GM23338 (cell line): ENCODE measurements around the gene EFHD2. TPM values are rescaled to one million over a fixed set of nuclear protein-coding genes. Genes with fewer than 3 reads are reported as not detected.

ENCODE experiments used
- ATAC-seq: fragments of 200-7000 bp; cut with Tn5 transposase; 3 replicates; pipeline ENCODE4 v1.9.1; 2020
- DNase-seq: peaks from one replicate; pipeline ENCODE4 v3.0.0-alpha.2; 2015; ENCODE audit warnings: low spot score
- H2AFZ ChIP-seq: fragments of 200-600 bp; sonication (generic); 2 replicates; pipeline ENCODE4 v1.8.0; 2016; ENCODE audit warnings: antibody characterized with exemption, mild to moderate bottlenecking, moderate library complexity
- H3F3A ChIP-seq: fragments of 200-600 bp; sonication (generic); replicated peaks from 2 replicates; pipeline ENCODE4 v1.8.0; 2017; ENCODE audit warnings: antibody characterized with exemption, mixed run types, low read depth
- H3K27ac ChIP-seq: fragments of 200-600 bp; sonication (generic); 2 replicates; pipeline ENCODE4 v1.6.1; 2016; ENCODE audit warnings: low read depth
- H3K27me3 ChIP-seq: fragments of 200-600 bp; sonication (generic); 2 replicates; pipeline ENCODE4 v1.8.0; 2016; ENCODE audit warnings: mild to moderate bottlenecking, mixed run types, moderate library complexity; ENCODE audit not compliant: insufficient read depth
- H3K36me3 ChIP-seq: fragments of 200-600 bp; sonication (generic); 2 replicates; pipeline ENCODE4 v1.8.0; 2016; ENCODE audit warnings: mild to moderate bottlenecking; ENCODE audit not compliant: insufficient read depth
- H3K4me1 ChIP-seq: fragments of 200-600 bp; sonication (generic); 2 replicates; pipeline ENCODE4 v1.8.0; 2016; ENCODE audit warnings: mild to moderate bottlenecking, moderate library complexity; ENCODE audit not compliant: insufficient read depth
- H3K4me2 ChIP-seq: fragments of 200-600 bp; sonication (generic); 2 replicates; pipeline ENCODE4 v1.7.1; 2017; ENCODE audit warnings: mixed run types
- H3K4me3 ChIP-seq: fragments of 200-600 bp; sonication (generic); 2 replicates; pipeline ENCODE4 v1.6.1; 2016; ENCODE audit warnings: mixed run types
- H3K79me2 ChIP-seq: fragments of 200-600 bp; sonication (generic); replicated peaks from 2 replicates; pipeline ENCODE4 v1.8.0; 2017; ENCODE audit warnings: mild to moderate bottlenecking; ENCODE audit not compliant: insufficient read depth
- H3K9me2 ChIP-seq: fragments of 200-600 bp; sonication (generic); 2 replicates; pipeline ENCODE4 v1.8.0; 2017; ENCODE audit not compliant: insufficient read depth
- H4K20me1 ChIP-seq: fragments of 200-600 bp; sonication (generic); replicated peaks from 2 replicates; pipeline ENCODE4 v1.8.0; 2017; ENCODE audit warnings: mild to moderate bottlenecking; ENCODE audit not compliant: insufficient read depth
- H3K27ac Mint-ChIP-seq: 2 replicates; pipeline ENCODE4 v1.8.0; 2020; ENCODE audit warnings: inconsistent platforms, mild to moderate bottlenecking, moderate library complexity, mixed read lengths
- H3K27me3 Mint-ChIP-seq: 3 replicates; pipeline ENCODE4 v1.8.0; 2022; ENCODE audit warnings: low read depth, mild to moderate bottlenecking, moderate library complexity, mixed read lengths, inconsistent platforms; ENCODE audit not compliant: insufficient read depth, poor library complexity
- H3K36me3 Mint-ChIP-seq: 3 replicates; pipeline ENCODE4 v1.8.0; 2021; ENCODE audit warnings: low read depth, mild to moderate bottlenecking, inconsistent platforms, moderate library complexity, mixed read lengths
- H3K4me1 Mint-ChIP-seq: 3 replicates; pipeline ENCODE4 v1.8.0; 2020; ENCODE audit warnings: mild to moderate bottlenecking, inconsistent platforms, mixed read lengths
- H3K4me3 Mint-ChIP-seq: 3 replicates; pipeline ENCODE4 v1.8.0; 2021; ENCODE audit warnings: moderate library complexity, mild to moderate bottlenecking, inconsistent platforms, mixed read lengths
- H3K9me3 Mint-ChIP-seq: 3 replicates; pipeline ENCODE4 v1.8.0; 2020; ENCODE audit warnings: moderate library complexity, mild to moderate bottlenecking, inconsistent platforms, mixed read lengths
- CREB1 ChIP-seq: fragments of 250-450 bp; sonication (Bioruptor Pico); IDR thresholded peaks from 2 replicates; pipeline ENCODE4 v1.5.0; 2020; ENCODE audit warnings: low read depth, mild to moderate bottlenecking, moderate library complexity
- CTCF ChIP-seq, 2 experiments: fragments of 200-600 bp in 1 of 2; sonication (generic) in 1 of 2; conservative IDR thresholded peaks; 2 replicates each; pipeline versions ENCODE4 v1.5.1 to v1.6.1; 2016 to 2017; ENCODE audit warnings: antibody characterized with exemption in 2 of 2, low read depth in 2 of 2, mild to moderate bottlenecking in 2 of 2, moderate library complexity in 1 of 2
- EZH2 ChIP-seq: fragments of 200-600 bp; sonication (generic); IDR thresholded peaks from one replicate; pipeline ENCODE4 v1.8.0; 2017; ENCODE audit warnings: antibody characterized with exemption, mild to moderate bottlenecking, low read depth; ENCODE audit not compliant: unreplicated experiment
- EZH2phosphoT487 ChIP-seq: fragments of 200-600 bp; sonication (generic); IDR thresholded peaks from one replicate; pipeline ENCODE4 v1.8.1; 2018; ENCODE audit warnings: antibody characterized with exemption; ENCODE audit not compliant: unreplicated experiment
- JUNB ChIP-seq: IDR thresholded peaks from one replicate; pipeline ENCODE4 v1.6.1; 2016; ENCODE audit warnings: antibody characterized with exemption; ENCODE audit not compliant: unreplicated experiment
- NANOG ChIP-seq: IDR thresholded peaks from 2 replicates; pipeline ENCODE4 v1.6.1; 2016; ENCODE audit warnings: antibody characterized with exemption, borderline replicate concordance
- POLR2AphosphoS5 ChIP-seq: IDR thresholded peaks from 2 replicates; pipeline ENCODE4 v1.6.1; 2016; ENCODE audit warnings: antibody characterized with exemption, low read depth
- STAT1 ChIP-seq: IDR thresholded peaks from one replicate; pipeline ENCODE4 v1.6.1; 2016; ENCODE audit warnings: antibody characterized with exemption; ENCODE audit not compliant: unreplicated experiment
- ZNF114 ChIP-seq: fragments of 250-450 bp; sonication (Bioruptor Pico); IDR thresholded peaks from 2 replicates; pipeline ENCODE4 v1.5.0; 2020; ENCODE audit warnings: mild to moderate bottlenecking, moderate library complexity
- ZNF331 ChIP-seq: fragments of 250-450 bp; sonication (Bioruptor Pico); IDR thresholded peaks from 2 replicates; pipeline ENCODE4 v1.5.0; 2020; ENCODE audit warnings: low read depth, mild to moderate bottlenecking, moderate library complexity
- polyA plus RNA-seq: library from polyadenylated mRNA; unstranded; fragments of >200 nt; fragmentation: Nextera tagmentation; extraction: Ambion mirVana; gene quantifications from 2 replicates; pipeline ENCODE4 v1.2.1, GENCODE V29; 2016
- total RNA-seq: library from RNA; depleted of rRNA; stranded (reverse); fragments of >200 nt; shearing (Covaris generic); gene quantifications from 2 replicates; pipeline ENCODE4 v1.2.3, GENCODE V29; 2014
- TF ChIP-seq, protein P1 (sequence below): IDR thresholded peaks from 2 replicates; pipeline ENCODE4 v1.6.1; 2016; ENCODE audit warnings: antibody characterized with exemption
- TF ChIP-seq, protein P2 (sequence below): IDR thresholded peaks from one replicate; pipeline ENCODE4 v1.6.1; 2018; ENCODE audit warnings: antibody characterized with exemption; ENCODE audit not compliant: unreplicated experiment
- TF ChIP-seq, protein P3 (sequence below): fragments of 250-450 bp; sonication (Bioruptor Pico); IDR thresholded peaks from 2 replicates; pipeline ENCODE4 v1.5.0; 2020; ENCODE audit warnings: mild to moderate bottlenecking, moderate library complexity

Gene EFHD2
- total and polyA plus RNA-seq, 2 experiments from 2014 or later, result 22.8 to 23.7 TPM

GRCh38 chr1:15397236-15397635 is 12.5 kb upstream of the EFHD2 start:
- no peaks in the 10 kb centered on the region for H3K36me3 ChIP-seq
- Mint-ChIP-seq H3K4me3 (no peak overlapping the region), H3K27ac (no peak overlapping the region), H3K9me3 (peaks cover 24% of the 10 kb centered on the region), H3K36me3 (peaks cover 13% of the 10 kb centered on the region), H3K4me1 (peaks cover 5% of the 10 kb centered on the region), H3K27me3 (peaks cover 3% of the 10 kb centered on the region)
- no peaks in the 10 kb centered on the region for H3F3A ChIP-seq
- H3K27me3 ChIP-seq, result no peaks in the 10 kb centered on the region
- no peaks in the 10 kb centered on the region for H4K20me1 ChIP-seq
- H3K9me2 ChIP-seq, result no peaks in the 10 kb centered on the region
- H3K4me3 ChIP-seq, result no peak overlapping the region
- no peak overlapping the region for H3K4me2 ChIP-seq
- no peaks in the 10 kb centered on the region; the same call in 1 of the 2 replicates for H3K4me1 ChIP-seq
- no peak for DNase-seq
- H2AFZ ChIP-seq, result no peak overlapping the region
- no peak overlapping the region for H3K27ac ChIP-seq
- TF ChIP-seq, protein P1, sequence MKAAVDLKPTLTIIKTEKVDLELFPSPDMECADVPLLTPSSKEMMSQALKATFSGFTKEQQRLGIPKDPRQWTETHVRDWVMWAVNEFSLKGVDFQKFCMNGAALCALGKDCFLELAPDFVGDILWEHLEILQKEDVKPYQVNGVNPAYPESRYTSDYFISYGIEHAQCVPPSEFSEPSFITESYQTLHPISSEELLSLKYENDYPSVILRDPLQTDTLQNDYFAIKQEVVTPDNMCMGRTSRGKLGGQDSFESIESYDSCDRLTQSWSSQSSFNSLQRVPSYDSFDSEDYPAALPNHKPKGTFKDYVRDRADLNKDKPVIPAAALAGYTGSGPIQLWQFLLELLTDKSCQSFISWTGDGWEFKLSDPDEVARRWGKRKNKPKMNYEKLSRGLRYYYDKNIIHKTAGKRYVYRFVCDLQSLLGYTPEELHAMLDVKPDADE, result no peak
- TF ChIP-seq STAT1 (no peak), NANOG (no peak), EZH2phosphoT487 (no peak), ZNF331 (CRISPR knock-in tag) (no peak), CTCF (conservative IDR thresholded peaks at IDR 0.05; ENCODE audit: low read depth in 2 of 2) (no peak), JUNB (no peak), ZNF114 (CRISPR knock-in tag) (no peak), EZH2 (no peak), POLR2AphosphoS5 (no peak), CREB1 (CRISPR knock-in tag) (no peak)
- TF ChIP-seq, protein P2, sequence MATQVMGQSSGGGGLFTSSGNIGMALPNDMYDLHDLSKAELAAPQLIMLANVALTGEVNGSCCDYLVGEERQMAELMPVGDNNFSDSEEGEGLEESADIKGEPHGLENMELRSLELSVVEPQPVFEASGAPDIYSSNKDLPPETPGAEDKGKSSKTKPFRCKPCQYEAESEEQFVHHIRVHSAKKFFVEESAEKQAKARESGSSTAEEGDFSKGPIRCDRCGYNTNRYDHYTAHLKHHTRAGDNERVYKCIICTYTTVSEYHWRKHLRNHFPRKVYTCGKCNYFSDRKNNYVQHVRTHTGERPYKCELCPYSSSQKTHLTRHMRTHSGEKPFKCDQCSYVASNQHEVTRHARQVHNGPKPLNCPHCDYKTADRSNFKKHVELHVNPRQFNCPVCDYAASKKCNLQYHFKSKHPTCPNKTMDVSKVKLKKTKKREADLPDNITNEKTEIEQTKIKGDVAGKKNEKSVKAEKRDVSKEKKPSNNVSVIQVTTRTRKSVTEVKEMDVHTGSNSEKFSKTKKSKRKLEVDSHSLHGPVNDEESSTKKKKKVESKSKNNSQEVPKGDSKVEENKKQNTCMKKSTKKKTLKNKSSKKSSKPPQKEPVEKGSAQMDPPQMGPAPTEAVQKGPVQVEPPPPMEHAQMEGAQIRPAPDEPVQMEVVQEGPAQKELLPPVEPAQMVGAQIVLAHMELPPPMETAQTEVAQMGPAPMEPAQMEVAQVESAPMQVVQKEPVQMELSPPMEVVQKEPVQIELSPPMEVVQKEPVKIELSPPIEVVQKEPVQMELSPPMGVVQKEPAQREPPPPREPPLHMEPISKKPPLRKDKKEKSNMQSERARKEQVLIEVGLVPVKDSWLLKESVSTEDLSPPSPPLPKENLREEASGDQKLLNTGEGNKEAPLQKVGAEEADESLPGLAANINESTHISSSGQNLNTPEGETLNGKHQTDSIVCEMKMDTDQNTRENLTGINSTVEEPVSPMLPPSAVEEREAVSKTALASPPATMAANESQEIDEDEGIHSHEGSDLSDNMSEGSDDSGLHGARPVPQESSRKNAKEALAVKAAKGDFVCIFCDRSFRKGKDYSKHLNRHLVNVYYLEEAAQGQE, result no peak
- TF ChIP-seq, protein P3, sequence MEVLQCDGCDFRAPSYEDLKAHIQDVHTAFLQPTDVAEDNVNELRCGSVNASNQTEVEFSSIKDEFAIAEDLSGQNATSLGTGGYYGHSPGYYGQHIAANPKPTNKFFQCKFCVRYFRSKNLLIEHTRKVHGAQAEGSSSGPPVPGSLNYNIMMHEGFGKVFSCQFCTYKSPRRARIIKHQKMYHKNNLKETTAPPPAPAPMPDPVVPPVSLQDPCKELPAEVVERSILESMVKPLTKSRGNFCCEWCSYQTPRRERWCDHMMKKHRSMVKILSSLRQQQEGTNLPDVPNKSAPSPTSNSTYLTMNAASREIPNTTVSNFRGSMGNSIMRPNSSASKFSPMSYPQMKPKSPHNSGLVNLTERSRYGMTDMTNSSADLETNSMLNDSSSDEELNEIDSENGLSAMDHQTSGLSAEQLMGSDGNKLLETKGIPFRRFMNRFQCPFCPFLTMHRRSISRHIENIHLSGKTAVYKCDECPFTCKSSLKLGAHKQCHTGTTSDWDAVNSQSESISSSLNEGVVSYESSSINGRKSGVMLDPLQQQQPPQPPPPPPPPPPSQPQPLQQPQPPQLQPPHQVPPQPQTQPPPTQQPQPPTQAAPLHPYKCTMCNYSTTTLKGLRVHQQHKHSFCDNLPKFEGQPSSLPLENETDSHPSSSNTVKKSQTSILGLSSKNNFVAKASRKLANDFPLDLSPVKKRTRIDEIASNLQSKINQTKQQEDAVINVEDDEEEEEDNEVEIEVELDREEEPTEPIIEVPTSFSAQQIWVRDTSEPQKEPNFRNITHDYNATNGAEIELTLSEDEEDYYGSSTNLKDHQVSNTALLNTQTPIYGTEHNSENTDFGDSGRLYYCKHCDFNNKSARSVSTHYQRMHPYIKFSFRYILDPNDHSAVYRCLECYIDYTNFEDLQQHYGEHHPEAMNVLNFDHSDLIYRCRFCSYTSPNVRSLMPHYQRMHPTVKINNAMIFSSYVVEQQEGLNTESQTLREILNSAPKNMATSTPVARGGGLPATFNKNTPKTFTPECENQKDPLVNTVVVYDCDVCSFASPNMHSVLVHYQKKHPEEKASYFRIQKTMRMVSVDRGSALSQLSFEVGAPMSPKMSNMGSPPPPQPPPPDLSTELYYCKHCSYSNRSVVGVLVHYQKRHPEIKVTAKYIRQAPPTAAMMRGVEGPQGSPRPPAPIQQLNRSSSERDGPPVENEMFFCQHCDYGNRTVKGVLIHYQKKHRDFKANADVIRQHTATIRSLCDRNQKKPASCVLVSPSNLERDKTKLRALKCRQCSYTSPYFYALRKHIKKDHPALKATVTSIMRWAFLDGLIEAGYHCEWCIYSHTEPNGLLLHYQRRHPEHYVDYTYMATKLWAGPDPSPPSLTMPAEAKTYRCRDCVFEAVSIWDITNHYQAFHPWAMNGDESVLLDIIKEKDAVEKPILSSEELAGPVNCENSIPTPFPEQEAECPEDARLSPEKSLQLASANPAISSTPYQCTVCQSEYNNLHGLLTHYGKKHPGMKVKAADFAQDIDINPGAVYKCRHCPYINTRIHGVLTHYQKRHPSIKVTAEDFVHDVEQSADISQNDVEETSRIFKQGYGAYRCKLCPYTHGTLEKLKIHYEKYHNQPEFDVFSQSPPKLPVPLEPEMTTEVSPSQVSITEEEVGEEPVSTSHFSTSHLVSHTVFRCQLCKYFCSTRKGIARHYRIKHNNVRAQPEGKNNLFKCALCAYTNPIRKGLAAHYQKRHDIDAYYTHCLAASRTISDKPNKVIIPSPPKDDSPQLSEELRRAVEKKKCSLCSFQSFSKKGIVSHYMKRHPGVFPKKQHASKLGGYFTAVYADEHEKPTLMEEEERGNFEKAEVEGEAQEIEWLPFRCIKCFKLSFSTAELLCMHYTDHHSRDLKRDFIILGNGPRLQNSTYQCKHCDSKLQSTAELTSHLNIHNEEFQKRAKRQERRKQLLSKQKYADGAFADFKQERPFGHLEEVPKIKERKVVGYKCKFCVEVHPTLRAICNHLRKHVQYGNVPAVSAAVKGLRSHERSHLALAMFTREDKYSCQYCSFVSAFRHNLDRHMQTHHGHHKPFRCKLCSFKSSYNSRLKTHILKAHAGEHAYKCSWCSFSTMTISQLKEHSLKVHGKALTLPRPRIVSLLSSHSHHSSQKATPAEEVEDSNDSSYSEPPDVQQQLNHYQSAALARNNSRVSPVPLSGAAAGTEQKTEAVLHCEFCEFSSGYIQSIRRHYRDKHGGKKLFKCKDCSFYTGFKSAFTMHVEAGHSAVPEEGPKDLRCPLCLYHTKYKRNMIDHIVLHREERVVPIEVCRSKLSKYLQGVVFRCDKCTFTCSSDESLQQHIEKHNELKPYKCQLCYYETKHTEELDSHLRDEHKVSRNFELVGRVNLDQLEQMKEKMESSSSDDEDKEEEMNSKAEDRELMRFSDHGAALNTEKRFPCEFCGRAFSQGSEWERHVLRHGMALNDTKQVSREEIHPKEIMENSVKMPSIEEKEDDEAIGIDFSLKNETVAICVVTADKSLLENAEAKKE, result no peak
- no peak for ATAC-seq
- H3K79me2 ChIP-seq, result no peaks in the 10 kb centered on the region
